ENCODE data around the gene GP9.
"Not testable (repeated sequence)": the region's sequence is repeated elsewhere in the genome, so short reads cannot be mapped to it uniquely, and the experiment has no call there.

The GP9 gene

GRCh38 chr3:129106320-129106719 lies 45.7 kb downstream of the GP9 start:
- Histone ChIP-seq H3K9me3 (ENCODE audit: control insufficient read depth, low read length) (no peaks in the 10 kb centered on the region), H3K36me3 (ENCODE audit: control insufficient read depth, insufficient read depth, low read length, severe bottlenecking) (peaks cover 16% of the 10 kb centered on the region), H3K9ac (ENCODE audit: low read length) (peak overlapping the region; percentile 32), H3K4me1 (ENCODE audit: control insufficient read depth, insufficient read depth, low read length) (peaks cover 16% of the 10 kb centered on the region), H3K4me3 (ENCODE audit: low read length) (no peak overlapping the region), H3K27me3 (replicated peaks; ENCODE audit: control insufficient read depth, insufficient read depth, low read length) (no peaks in the 10 kb centered on the region)
- DNase-seq (ENCODE audit: low read depth) = no peak

GRCh38 chr3:129106866-129107565 lies 46.4 kb downstream of the GP9 start:
- Histone ChIP-seq H3K4me1 (ENCODE audit: control insufficient read depth, insufficient read depth, low read length) (peaks cover 19% of the 10 kb centered on the region), H3K36me3 (ENCODE audit: control insufficient read depth, insufficient read depth, low read length, severe bottlenecking) (peaks cover 19% of the 10 kb centered on the region), H3K9ac (ENCODE audit: low read length) (peak overlapping the region; percentile 32), H3K27me3 (replicated peaks; ENCODE audit: control insufficient read depth, insufficient read depth, low read length) (no peaks in the 10 kb centered on the region), H3K9me3 (ENCODE audit: control insufficient read depth, low read length) (no peaks in the 10 kb centered on the region), H3K4me3 (ENCODE audit: low read length) (no peak overlapping the region)
- no peak for DNase-seq (ENCODE audit: low read depth)

- no peak for DNase-seq (ENCODE audit: low read depth)
- H3K4me1 ChIP-seq (ENCODE audit: control insufficient read depth, insufficient read depth, low read length) = peaks cover 27% of the 10 kb centered on the region
- H3K4me3 ChIP-seq (ENCODE audit: low read length) = no peak overlapping the region
- no peaks in the 10 kb centered on the region for H3K27me3 ChIP-seq (replicated peaks; ENCODE audit: control insufficient read depth, insufficient read depth, low read length)
- peaks cover 19% of the 10 kb centered on the region for H3K36me3 ChIP-seq (ENCODE audit: control insufficient read depth, insufficient read depth, low read length, severe bottlenecking)
- no peaks in the 10 kb centered on the region for H3K9me3 ChIP-seq (ENCODE audit: control insufficient read depth, low read length)
- H3K9ac ChIP-seq (ENCODE audit: low read length) = no peak overlapping the region
Measured at GRCh38 chr3:129107793-129108192, 47.2 kb downstream of the GP9 start.

- H3K27me3 ChIP-seq (replicated peaks; ENCODE audit: control insufficient read depth, insufficient read depth, low read length) = not testable (repeated sequence)
Measured at GRCh38 chr3:129111076-129111780, 50.6 kb downstream of the GP9 start.

More at GRCh38 chr3:129111076-129111780, 50.6 kb downstream of the GP9 start:
- H3K4me1 ChIP-seq (ENCODE audit: control insufficient read depth, insufficient read depth, low read length) = peaks cover 27% of the 10 kb centered on the region
- not testable (repeated sequence) for H3K9ac ChIP-seq (ENCODE audit: low read length); H3K4me3 ChIP-seq (ENCODE audit: low read length); H3K9me3 ChIP-seq (ENCODE audit: control insufficient read depth, low read length); DNase-seq (ENCODE audit: low read depth)
- H3K36me3 ChIP-seq (ENCODE audit: control insufficient read depth, insufficient read depth, low read length, severe bottlenecking) = peaks cover 28% of the 10 kb centered on the region
